HepG2 (cell line): ENCODE results near the gene TOM1L2. TPM values are rescaled to one million over a fixed set of nuclear protein-coding genes. Genes with fewer than 3 reads are reported as not detected.

Experiments
- ATAC-seq: fragments of 200-7000 bp; cut with Tn5 transposase; 3 replicates; pipeline ENCODE4 v1.9.1; 2020; ENCODE audit warnings: mild to moderate bottlenecking, moderate library complexity
- BruUV-seq: library from RNA; stranded (reverse); fragments of 400-500 nt; replicated peaks from 2 replicates; lab custom pipeline; 2021; lab: Mats Ljungman, UMichigan
- CTCF ChIA-PET: fragments of 300-600 bp; formaldehyde crosslinking; extraction: SDS; loops from one replicate; lab custom pipeline; 2021; ENCODE audit warnings: low total read pairs, inconsistent platforms, low intra/inter-chr PET ratio; lab: Yijun Ruan, JAX
- POLR2A ChIA-PET: fragments of 350-600 bp; sonication (Branson Sonifier 250); formaldehyde crosslinking; loops from one replicate; lab custom pipeline; 2020; ENCODE audit warnings: antibody characterized with exemption, inconsistent platforms; lab: Yijun Ruan, JAX
- DNase-seq: peaks from one replicate; pipeline ENCODE4 v3.0.0-alpha.2; 2015; ENCODE audit warnings: low spot score
- FAIRE-seq: peaks from 3 replicates; lab custom pipeline; 2011; peaks lifted over from hg19 to GRCh38; lab: Jason Lieb, UNC
- H2AFZ ChIP-seq: one replicate; pipeline ENCODE4 v1.6.1; 2011; ENCODE audit warnings: low read length, inconsistent platforms
- H3K27ac ChIP-seq: fragments of 300-600 bp; 3 replicates; pipeline ENCODE4 v1.8.0; 2011; ENCODE audit warnings: mixed run types, mild to moderate bottlenecking, mixed read lengths, low read length, inconsistent platforms; ENCODE audit not compliant: insufficient read depth; ENCODE audit errors: extremely low read length
- H3K27me3 ChIP-seq, 2 experiments: fragments of 200-600 bp in 1 of 2; 2 replicates in 1 of 2; 3 replicates in 1 of 2; pipeline versions ENCODE4 v1.6.0 to v1.8.0; 2011; ENCODE audit warnings: low read length in 2 of 2, mild to moderate bottlenecking in 2 of 2, moderate library complexity in 2 of 2, inconsistent platforms in 1 of 2; ENCODE audit not compliant: insufficient read depth in 2 of 2, control insufficient read depth in 1 of 2
- H3K36me3 ChIP-seq, 2 experiments: fragments of 200-600 bp in 1 of 2; replicated peaks in 1 of 2; 2 replicates in 1 of 2; 3 replicates in 1 of 2; pipeline versions ENCODE4 v1.5.1 to v1.8.0; 2011; ENCODE audit warnings: low read length in 2 of 2, inconsistent platforms in 1 of 2; ENCODE audit not compliant: insufficient read depth in 2 of 2, control insufficient read depth in 1 of 2
- H3K4me1 ChIP-seq: 2 replicates; pipeline ENCODE4 v1.5.1; 2012; ENCODE audit warnings: low read length, inconsistent platforms; ENCODE audit not compliant: insufficient read depth
- H3K4me2 ChIP-seq: 2 replicates; pipeline ENCODE4 v1.6.0; 2011; ENCODE audit warnings: low read depth, low read length, inconsistent platforms
- H3K4me3 ChIP-seq, 3 experiments: fragments of 200-600 bp in 1 of 3; sonication (generic), shearing (Covaris generic) in 1 of 3; replicated peaks in 1 of 3; 2 replicates each; pipeline ENCODE4 v1.5.1; 2011 to 2016; ENCODE audit warnings: low read length in 3 of 3, inconsistent platforms in 2 of 3, low read depth in 2 of 3, mild to moderate bottlenecking in 2 of 3, control low read depth in 1 of 3, mixed read lengths in 1 of 3; ENCODE audit not compliant: insufficient read depth in 1 of 3
- H3K79me2 ChIP-seq: one replicate; pipeline ENCODE4 v1.6.1; 2011; ENCODE audit warnings: low read length, inconsistent platforms; ENCODE audit not compliant: insufficient read depth
- H3K9ac ChIP-seq: 2 replicates; pipeline ENCODE4 v1.6.0; 2011; ENCODE audit warnings: mild to moderate bottlenecking, low read depth, low read length, inconsistent platforms; ENCODE audit not compliant: insufficient read depth
- H3K9me3 ChIP-seq: 2 replicates; pipeline ENCODE4 v1.5.1; 2012; ENCODE audit warnings: mild to moderate bottlenecking, low read length
- H4K20me1 ChIP-seq: 2 replicates; pipeline ENCODE4 v1.6.0; 2011; ENCODE audit warnings: inconsistent platforms, mild to moderate bottlenecking, low read length, moderate library complexity; ENCODE audit not compliant: insufficient read depth
- FOXO1 ChIP-seq: sonication (generic); formaldehyde crosslinking; IDR thresholded peaks from 2 replicates; pipeline ENCODE4 v1.4.0; 2020; ENCODE audit warnings: missing genetic modification reagents
- NBN ChIP-seq: fragments of 450-650 bp; conservative IDR thresholded peaks from 2 replicates; pipeline ENCODE4 v1.6.1; 2017
- NFATC3 ChIP-seq: sonication (generic); formaldehyde crosslinking; IDR thresholded peaks from 2 replicates; pipeline ENCODE4 v1.5.1; 2020; ENCODE audit warnings: mild to moderate bottlenecking, missing genetic modification reagents
- PLRG1 ChIP-seq: fragments of 450-650 bp; conservative IDR thresholded peaks from 2 replicates; pipeline ENCODE4 v1.6.1; 2016
- POLR2AphosphoS5 ChIP-seq: IDR thresholded peaks from 2 replicates; pipeline ENCODE4 v1.6.1; 2012; ENCODE audit warnings: low read depth, low read length
- ZNF776 ChIP-seq: sonication (generic); formaldehyde crosslinking; IDR thresholded peaks from 2 replicates; pipeline ENCODE4 v1.4.0; 2020; ENCODE audit warnings: mild to moderate bottlenecking, missing genetic modification reagents
- ZNF839 ChIP-seq: sonication (generic); formaldehyde crosslinking; IDR thresholded peaks from 2 replicates; pipeline ENCODE4 v1.4.0; 2020; ENCODE audit warnings: missing genetic modification reagents, mild to moderate bottlenecking, borderline replicate concordance
- WGBS: methylation state at CpG from one replicate; pipeline ENCODE4 v1.1.6; 2017; ENCODE audit warnings: low lambda C conversion rate; 5-methylcytosine and 5-hydroxymethylcytosine counted together
- in situ Hi-C: cut with HindIII; loops from 2 replicates; pipeline ENCODE4 v1.10.0; 2017; ENCODE audit warnings: low pct_unique_long_range_greater_than_20kb; ENCODE audit not compliant: extremely low pct_ligation_motif_present
- intact Hi-C: fragments of 100-400 bp; cut with micrococcal nuclease; formaldehyde crosslinking; loops from one replicate; pipeline ENCODE4 v1.10.0; 2022; ENCODE audit not compliant: unreplicated experiment
- polyA plus RNA-seq, 8 experiments: library from polyadenylated mRNA; depleted of rRNA in 3 of 8; stranded (reverse) in 7 of 8; unstranded in 1 of 8; fragments of >200 nt; fragmentation: Illumina TruSeq in 4 of 8; extraction: Trizol in 4 of 8; gene quantifications; 2 replicates each; pipeline versions ENCODE4 v1.2.1 to v1.2.3, GENCODE V29; 2011 to 2016; ENCODE audit warnings: low read depth in 4 of 8, missing spikeins in 1 of 8, mixed read lengths in 1 of 8; ENCODE audit not compliant: insufficient read depth in 1 of 8
- total RNA-seq, 5 experiments: library from RNA; depleted of rRNA; stranded (reverse); fragments of >200 nt; fragmentation: Illumina TruSeq; extraction: Trizol; gene quantifications; 2 replicates each; pipeline ENCODE4 v1.2.3, GENCODE V29; 2016; ENCODE audit warnings: low read depth in 1 of 5

The TOM1L2 gene
- total and polyA plus RNA-seq, 2 of the 13 experiments (the other 11 are each of a cell fraction or from before 2014, with no cell fraction given) = 4.7 to 7.4 TPM

- in situ Hi-C loops = no loop called here
- POLR2A ChIA-PET = no interaction called here
- Histone ChIP-seq H3K4me3 (no peak overlapping the region), H3K4me1 (peaks cover 46% of the 10 kb centered on the region), H3K4me2 (no peak overlapping the region), H3K36me3 (no peaks in the 10 kb centered on the region), H3K79me2 (no peaks in the 10 kb centered on the region), H2AFZ (no peak overlapping the region), H3K27ac (no peak overlapping the region), H3K9me3 (no peaks in the 10 kb centered on the region), H4K20me1 (no peaks in the 10 kb centered on the region), H3K9ac (no peak overlapping the region), H3K27me3 (no peaks in the 10 kb centered on the region)
- no peak for DNase-seq
- intact Hi-C loops = loop anchor here (5.0 kb wide), 1 partner anchor 47 kb away; the partner anchor contains the start of genes DRC3 and TOM1L2
- no peak for ATAC-seq
- no TSS peak for BruUV-seq
- CTCF ChIA-PET = no interaction called here
- TF ChIP-seq FOXO1 (no peak), PLRG1 (no peak), NFATC3 (no peak), ZNF776 (CRISPR knock-in tag) (no peak)
- FAIRE-seq = no peak
These were observed 47.3 kb downstream of the TOM1L2 start for GRCh38 chr17:17924857-17925250.

- FAIRE-seq = no peak
- POLR2A ChIA-PET = no interaction called here
- CTCF ChIA-PET = no interaction called here
These were observed 47.9 kb downstream of the TOM1L2 start for GRCh38 chr17:17924131-17924856.

More at GRCh38 chr17:17924131-17924856, 47.9 kb downstream of the TOM1L2 start:
- no peak overlapping the region for H2AFZ ChIP-seq
- no peaks in the 10 kb centered on the region for H3K36me3 ChIP-seq
- H3K79me2 ChIP-seq = no peaks in the 10 kb centered on the region
- no peaks in the 10 kb centered on the region for H4K20me1 ChIP-seq
- H3K9ac ChIP-seq = no peak overlapping the region
- WGBS = 97% methylated on average over 5 of the region's 5 CpGs
- intact Hi-C loops = loop anchor here (5.0 kb wide), 1 partner anchor 48 kb away; the partner anchor contains the start of genes DRC3 and TOM1L2
- BruUV-seq = no TSS peak
- no peak overlapping the region for H3K4me2 ChIP-seq
- H3K4me3 ChIP-seq = no peak overlapping the region
- TF ChIP-seq NBN (no peak), POLR2AphosphoS5 (no peak), ZNF839 (no peak)
- TF ChIP-seq, all 625 proteins: peak for 0
- Histone ChIP-seq H3K27me3 (no peaks in the 10 kb centered on the region), H3K4me1 (peaks cover 52% of the 10 kb centered on the region), H3K9me3 (no peaks in the 10 kb centered on the region), H3K27ac (no peak overlapping the region)
- ATAC-seq (no peak), DNase-seq (no peak)
- in situ Hi-C loops = no loop called here
